B cell (primary cell): ENCODE results near the gene ZNF608. TPM values are rescaled to one million over a fixed set of nuclear protein-coding genes. Genes with fewer than 3 reads are reported as not detected.

Experiments
- ATAC-seq: fragments of 200-7000 bp; cut with Tn5 transposase; one replicate; pipeline ENCODE4 v1.10.0; 2021; ENCODE audit warnings: low read depth, mild to moderate bottlenecking, moderate number of reproducible peaks, moderate library complexity
- CTCF ChIA-PET: fragments of 350-600 bp; sonication (Branson Sonifier 250); formaldehyde crosslinking; loops from one replicate; lab custom pipeline; 2021; ENCODE audit warnings: antibody characterized with exemption, inconsistent platforms; lab: Charles Lee
- POLR2A ChIA-PET: fragments of 350-600 bp; sonication (Branson Sonifier 250); formaldehyde crosslinking; loops from one replicate; lab custom pipeline; 2021; ENCODE audit warnings: antibody characterized with exemption; lab: Charles Lee
- DNase-seq: peaks from one replicate; pipeline ENCODE4 v3.0.0; 2013
- H2AFZ ChIP-seq: 2 replicates; pipeline ENCODE4 v1.6.1; 2012; ENCODE audit warnings: mild to moderate bottlenecking, low read depth, low read length; ENCODE audit not compliant: insufficient read depth, poor library complexity, severe bottlenecking
- H3K27ac ChIP-seq, 2 donors: 1 replicate in 1 of 2; 2 replicates in 1 of 2; pipeline ENCODE4 v1.5.1; 2012 to 2013; ENCODE audit warnings: low read length in 2 of 2, mild to moderate bottlenecking in 2 of 2, moderate library complexity in 1 of 2
- H3K27me3 ChIP-seq, 4 experiments: fragments of 200-600 bp in 1 of 4; sonication (generic) in 1 of 4; replicated peaks in 1 of 4; 1 replicate in 2 of 4; 2 replicates in 2 of 4; pipeline versions ENCODE4 v1.6.1 to v1.7.0; 2013 to 2016; ENCODE audit warnings: low read length in 3 of 4, mild to moderate bottlenecking in 2 of 4, mixed read lengths in 1 of 4, moderate library complexity in 1 of 4; ENCODE audit not compliant: insufficient read depth in 4 of 4, control insufficient read depth in 3 of 4; ENCODE audit errors: control extremely low read depth in 1 of 4
- H3K36me3 ChIP-seq, 2 experiments: replicated peaks in 1 of 2; 1 replicate in 1 of 2; 2 replicates in 1 of 2; pipeline versions ENCODE4 v1.6.1 to v1.7.1; 2013; ENCODE audit warnings: low read length in 1 of 2; ENCODE audit not compliant: insufficient read depth in 2 of 2, control insufficient read depth in 1 of 2; ENCODE audit errors: control extremely low read depth in 1 of 2, extremely low read depth in 1 of 2
- H3K4me1 ChIP-seq, 2 donors: fragments of 200-600 bp in 1 of 2; sonication (generic) in 1 of 2; 1 replicate in 1 of 2; 2 replicates in 1 of 2; pipeline versions ENCODE4 v1.5.1 to v1.6.1; 2013 to 2017; ENCODE audit warnings: low read length in 2 of 2; ENCODE audit not compliant: control insufficient read depth in 2 of 2, insufficient read depth in 2 of 2
- H3K4me2 ChIP-seq: replicated peaks from 2 replicates; pipeline ENCODE3; 2012; ENCODE audit warnings: mild to moderate bottlenecking, low read depth, low read length; ENCODE audit not compliant: poor library complexity, severe bottlenecking
- H3K4me3 ChIP-seq, 5 experiments: fragments of 200-600 bp in 1 of 5; sonication (generic) in 1 of 5; 1 replicate in 3 of 5; 2 replicates in 2 of 5; pipeline versions ENCODE4 v1.5.1 to v1.7.0; 2011 to 2016; ENCODE audit warnings: low read length in 4 of 5, mild to moderate bottlenecking in 4 of 5, low read depth in 2 of 5, control low read depth in 1 of 5, moderate library complexity in 1 of 5; ENCODE audit not compliant: insufficient read depth in 1 of 5; ENCODE audit errors: control extremely low read depth in 1 of 5, extremely low read depth in 1 of 5
- H3K79me2 ChIP-seq: fragments of 200-600 bp; sonication (generic); one replicate; pipeline ENCODE4 v1.6.0; 2016; ENCODE audit warnings: low read length; ENCODE audit not compliant: control insufficient read depth, insufficient read depth
- H3K9ac ChIP-seq: fragments of 200-600 bp; sonication (generic); 2 replicates; pipeline ENCODE4 v1.6.1; 2017; ENCODE audit warnings: mild to moderate bottlenecking, low read length, moderate library complexity
- H3K9me3 ChIP-seq, 3 donors: one replicate each; pipeline versions ENCODE4 v1.6.1 to v1.7.1; 2013; ENCODE audit warnings: low read length in 2 of 3; ENCODE audit not compliant: control insufficient read depth in 2 of 3, insufficient read depth in 1 of 3; ENCODE audit errors: control extremely low read depth in 1 of 3
- H4K20me1 ChIP-seq: 2 replicates; pipeline ENCODE4 v1.6.0; 2012; ENCODE audit warnings: mild to moderate bottlenecking, low read length; ENCODE audit not compliant: insufficient read depth, control insufficient read depth, poor library complexity, severe bottlenecking
- H3K27ac Mint-ChIP-seq: one replicate; pipeline ENCODE4 v1.8.0; 2021; ENCODE audit warnings: mixed read lengths
- H3K27me3 Mint-ChIP-seq: one replicate; pipeline ENCODE4 v1.8.0; 2021; ENCODE audit warnings: mixed read lengths
- H3K4me1 Mint-ChIP-seq: one replicate; pipeline ENCODE4 v1.8.0; 2021; ENCODE audit warnings: mixed read lengths
- H3K4me3 Mint-ChIP-seq: one replicate; pipeline ENCODE4 v1.8.0; 2021; ENCODE audit warnings: mixed read lengths
- H3K9me3 Mint-ChIP-seq: one replicate; pipeline ENCODE4 v1.8.0; 2022; ENCODE audit warnings: mixed read lengths; ENCODE audit not compliant: insufficient read depth
- CTCF ChIP-seq: fragments of 200-600 bp; IDR thresholded peaks from one replicate; pipeline ENCODE4 v1.8.0; 2022; ENCODE audit warnings: antibody characterized with exemption, mild to moderate bottlenecking
- EZH2 ChIP-seq: IDR thresholded peaks from 2 replicates; pipeline ENCODE4 v1.6.1; 2012; ENCODE audit warnings: borderline replicate concordance, low read depth, mild to moderate bottlenecking, moderate library complexity, low read length; ENCODE audit not compliant: insufficient read depth, poor library complexity, severe bottlenecking
- WGBS: methylation state at CpG from one replicate; pipeline ENCODE4 v1.1.5; 2013; ENCODE audit warnings: missing lambda C conversion rate; ENCODE audit not compliant: insufficient coverage; 5-methylcytosine and 5-hydroxymethylcytosine counted together
- intact Hi-C: fragments of 100-400 bp; cut with micrococcal nuclease; formaldehyde crosslinking; loops from one replicate; pipeline ENCODE4 v1.10.0; 2022
- polyA plus RNA-seq: library from polyadenylated mRNA; depleted of rRNA; stranded (reverse); fragments of >200 nt; gene quantifications from 2 replicates; pipeline ENCODE4 v1.2.3, GENCODE V29; 2012
- total RNA-seq, 2 donors: library from RNA; stranded (reverse); fragments of 120-200 nt in 1 of 2; gene quantifications; 1 replicate in 1 of 2; 2 replicates in 1 of 2; pipeline versions ENCODE4 v1.2.3 to v1.2.4, GENCODE V29; 2013 to 2022

ZNF608 gene
- total and polyA plus RNA-seq, 2 donors (not counting 1 experiment from before 2014, with no cell fraction given), result 8.5 to 17.4 TPM

- Histone ChIP-seq H3K9ac (peak overlapping the region; percentile 9), H3K27ac (no peak overlapping the region), H3K27me3 (peaks cover 0 to 12% (median 0%) of the 10 kb centered on the region in 4 experiments), H4K20me1 (no peaks in the 10 kb centered on the region), H3K9me3 (no peaks in the 10 kb centered on the region), H3K4me1 (peaks cover 59 to 63% of the 10 kb centered on the region in 2 donors), H2AFZ (no peak overlapping the region), H3K4me3 (peak overlapping the region in 1 of 5 experiments; percentile 47), H3K4me2 (peak overlapping the region; percentile 75), H3K36me3 (no peaks in the 10 kb centered on the region), H3K79me2 (peaks cover 72% of the 10 kb centered on the region)
- no peak for ATAC-seq
- CTCF ChIA-PET, result interaction anchor here (0.7 to 1.5 kb wide), 3 partner anchors 46 to 178 kb away, joined by 3 to 5 read pairs (median 4); no protein-coding TSS in a partner anchor
- TF ChIP-seq CTCF (no peak), EZH2 (no peak)
- no peaks in the 10 kb centered on the region for H3K9me3 Mint-ChIP-seq
- H3K27me3 Mint-ChIP-seq, result no peaks in the 10 kb centered on the region
- intact Hi-C loops, result loop anchor here (2.0 kb wide), 1 partner anchor 16 kb away; no protein-coding TSS in a partner anchor
- DNase-seq, result no peak
- peaks cover 73% of the 10 kb centered on the region for H3K4me1 Mint-ChIP-seq
- H3K27ac Mint-ChIP-seq, result no peak overlapping the region
- H3K4me3 Mint-ChIP-seq, result peak overlapping the region; percentile 48
- WGBS, result 14% methylated on average over 1 of the region's 2 CpGs
- POLR2A ChIA-PET, result interaction anchor here (0.8 to 1.2 kb wide), 2 partner anchors 52 to 53 kb away, joined by 3 read pairs; no protein-coding TSS in a partner anchor
These were observed 43.9 kb downstream of the ZNF608 start for GRCh38 chr5:124702525-124702924.

GRCh38 chr5:124701873-124702425 is 44.5 kb downstream of the ZNF608 start:
- Histone ChIP-seq H2AFZ (no peak overlapping the region), H3K27me3 (peaks cover 0 to 12% (median 0%) of the 10 kb centered on the region in 4 experiments), H3K36me3 (no peaks in the 10 kb centered on the region), H3K4me3 (peak overlapping the region in 1 of 5 experiments; percentile 47), H3K4me1 (peaks cover 54 to 57% of the 10 kb centered on the region in 2 donors), H3K4me2 (peak overlapping the region; percentile 75), H3K9me3 (no peaks in the 10 kb centered on the region), H3K79me2 (peaks cover 71% of the 10 kb centered on the region), H3K9ac (peak overlapping the region; percentile 9), H4K20me1 (no peaks in the 10 kb centered on the region), H3K27ac (no peak overlapping the region)
- POLR2A ChIA-PET, result no interaction called here
- WGBS, result 17% methylated on average over 2 of the region's 6 CpGs
- ATAC-seq (peak; percentile 10), DNase-seq (peak; percentile 55)
- H3K9me3 Mint-ChIP-seq, result no peaks in the 10 kb centered on the region
- CTCF ChIA-PET, result interaction anchor here (1.4 kb wide), 1 partner anchor 46 kb away, joined by 6 read pairs; no protein-coding TSS in a partner anchor
- intact Hi-C loops, result loop anchor here (2.0 kb wide), 1 partner anchor 17 kb away; no protein-coding TSS in a partner anchor
- no peak for TF ChIP-seq EZH2
- no peak for TF ChIP-seq CTCF
- H3K27ac Mint-ChIP-seq, result no peak overlapping the region
- H3K27me3 Mint-ChIP-seq, result no peaks in the 10 kb centered on the region
- H3K4me3 Mint-ChIP-seq, result peak overlapping the region; percentile 48
- peaks cover 68% of the 10 kb centered on the region for H3K4me1 Mint-ChIP-seq
